WTC11 (cell line): ENCODE results near the gene ROR2. TPM values are rescaled to one million over a fixed set of nuclear protein-coding genes. Genes with fewer than 3 reads are reported as not detected.

ENCODE experiments used
- ATAC-seq: fragments of 200-7000 bp; cut with Tn5 transposase; 2 replicates; pipeline ENCODE4 v1.10.0; 2021; ENCODE audit warnings: mild to moderate bottlenecking, moderate library complexity
- CTCF ChIA-PET: fragments of 300-600 bp; sonication (Branson Sonifier 250); formaldehyde crosslinking; loops from one replicate; lab custom pipeline; 2021; ENCODE audit warnings: antibody characterized with exemption; lab: Charles Lee
- POLR2A ChIA-PET: fragments of 350-600 bp; sonication (Branson Sonifier 250); formaldehyde crosslinking; loops from one replicate; lab custom pipeline; 2021; ENCODE audit warnings: antibody characterized with exemption; lab: Charles Lee
- DNase-seq: peaks from one replicate; pipeline ENCODE4 v3.0.0; 2021; ENCODE audit warnings: low spot score
- H3K27ac Mint-ChIP-seq: 2 replicates; pipeline ENCODE4 v1.8.0; 2021; ENCODE audit warnings: mixed read lengths
- H3K27me3 Mint-ChIP-seq: 2 replicates; pipeline ENCODE4 v1.8.0; 2021; ENCODE audit warnings: low read depth, mild to moderate bottlenecking, moderate library complexity, mixed read lengths
- H3K36me3 Mint-ChIP-seq: 2 replicates; pipeline ENCODE4 v1.8.0; 2021; ENCODE audit warnings: mixed read lengths
- H3K4me1 Mint-ChIP-seq: 2 replicates; pipeline ENCODE4 v1.8.0; 2022; ENCODE audit warnings: mixed read lengths
- H3K4me3 Mint-ChIP-seq: 2 replicates; pipeline ENCODE4 v1.8.0; 2021; ENCODE audit warnings: mild to moderate bottlenecking, moderate library complexity, mixed read lengths
- H3K9me3 Mint-ChIP-seq: 2 replicates; pipeline ENCODE4 v1.8.0; 2021; ENCODE audit warnings: mixed read lengths
- ARID4B ChIP-seq: sonication (generic); formaldehyde crosslinking; IDR thresholded peaks from 2 replicates; pipeline ENCODE4 v1.8.0; 2023; ENCODE audit warnings: missing genetic modification reagents, mild to moderate bottlenecking, borderline replicate concordance
- ATF1 ChIP-seq: sonication (generic); formaldehyde crosslinking; IDR thresholded peaks from 2 replicates; pipeline ENCODE4 v1.8.1; 2023; ENCODE audit warnings: mild to moderate bottlenecking, moderate library complexity, missing genetic modification reagents
- CBFB ChIP-seq: sonication (generic); formaldehyde crosslinking; IDR thresholded peaks from 2 replicates; pipeline ENCODE4 v1.8.1; 2022; ENCODE audit warnings: mild to moderate bottlenecking, low read depth, missing genetic modification reagents
- CDX4 ChIP-seq: fragments of 250-450 bp; sonication (Bioruptor Pico); IDR thresholded peaks from 2 replicates; pipeline ENCODE4 v1.9.0; 2021; ENCODE audit warnings: moderate library complexity, mild to moderate bottlenecking, inconsistent platforms, borderline replicate concordance
- ETV6 ChIP-seq: sonication (generic); formaldehyde crosslinking; IDR thresholded peaks from 2 replicates; pipeline ENCODE4 v1.8.1; 2022; ENCODE audit warnings: mild to moderate bottlenecking, missing genetic modification reagents
- KAT7 ChIP-seq: sonication (generic); formaldehyde crosslinking; IDR thresholded peaks from 2 replicates; pipeline ENCODE4 v1.8.1; 2023; ENCODE audit warnings: missing genetic modification reagents, mild to moderate bottlenecking, borderline replicate concordance
- MLX ChIP-seq: sonication (generic); formaldehyde crosslinking; IDR thresholded peaks from 2 replicates; pipeline ENCODE4 v1.8.1; 2023; ENCODE audit warnings: mild to moderate bottlenecking, missing genetic modification reagents, moderate library complexity
- NFE2L1 ChIP-seq: sonication (generic); formaldehyde crosslinking; IDR thresholded peaks from 2 replicates; pipeline ENCODE4 v1.8.1; 2023; ENCODE audit warnings: missing genetic modification reagents
- NFYB ChIP-seq: sonication (generic); formaldehyde crosslinking; conservative IDR thresholded peaks from 2 replicates; pipeline ENCODE4 v1.8.0; 2022; ENCODE audit warnings: low read depth, missing genetic modification reagents
- PRRX2 ChIP-seq: fragments of 250-450 bp; sonication (Bioruptor Pico); IDR thresholded peaks from 2 replicates; pipeline ENCODE4 v1.8.0; 2021; ENCODE audit warnings: mild to moderate bottlenecking
- TEAD1 ChIP-seq: sonication (generic); formaldehyde crosslinking; IDR thresholded peaks from 2 replicates; pipeline ENCODE4 v1.8.0; 2022; ENCODE audit warnings: mild to moderate bottlenecking, missing genetic modification reagents
- TP53 ChIP-seq: sonication (generic); formaldehyde crosslinking; IDR thresholded peaks from 2 replicates; pipeline ENCODE4 v1.8.1; 2023; ENCODE audit warnings: mild to moderate bottlenecking, missing genetic modification reagents
- ZNF232 ChIP-seq: sonication (generic); formaldehyde crosslinking; IDR thresholded peaks from 2 replicates; pipeline ENCODE4 v1.8.0; 2022; ENCODE audit warnings: mild to moderate bottlenecking, missing genetic modification reagents
- ZNF263 ChIP-seq: sonication (generic); formaldehyde crosslinking; IDR thresholded peaks from 2 replicates; pipeline ENCODE4 v1.8.1; 2022; ENCODE audit warnings: low read depth, mild to moderate bottlenecking, moderate library complexity, missing genetic modification reagents
- ZNF423 ChIP-seq: fragments of 250-450 bp; sonication (Bioruptor Pico); IDR thresholded peaks from 2 replicates; pipeline ENCODE4 v2.1.2; 2022; ENCODE audit warnings: mild to moderate bottlenecking, moderate library complexity
- ZNF532 ChIP-seq: fragments of 250-450 bp; sonication (Bioruptor Pico); IDR thresholded peaks from 2 replicates; pipeline ENCODE4 v1.9.0; 2021; ENCODE audit warnings: mild to moderate bottlenecking, borderline replicate concordance
- total RNA-seq: library from RNA; stranded (reverse); gene quantifications from 3 replicates; pipeline ENCODE4 v1.2.3, GENCODE V29; 2021

ROR2 gene
- total RNA-seq, 1 experiment from 2014 or later = 19.8 TPM

- Mint-ChIP-seq H3K27me3 (peaks cover 26% of the 10 kb centered on the region), H3K4me3 (no peak overlapping the region), H3K36me3 (no peaks in the 10 kb centered on the region; the same call in 1 of the 2 replicates), H3K4me1 (peaks cover 37% of the 10 kb centered on the region), H3K27ac (no peak overlapping the region), H3K9me3 (peaks cover 3% of the 10 kb centered on the region; the same call in 1 of the 2 replicates)
- POLR2A ChIA-PET = no interaction called here
- ATAC-seq (no peak), DNase-seq (no peak)
- CTCF ChIA-PET = interaction anchor here (0.6 to 0.8 kb wide), 2 partner anchors 28 to 31 kb away, joined by 3 to 4 read pairs; no protein-coding TSS in a partner anchor
- TF ChIP-seq KAT7 (CRISPR knock-in tag) (no peak), PRRX2 (CRISPR knock-in tag) (no peak), CDX4 (CRISPR knock-in tag) (no peak), TP53 (CRISPR knock-in tag) (no peak), ETV6 (no peak), MLX (CRISPR knock-in tag) (no peak)
Observed at GRCh38 chr9:91917436-91917835, 32.6 kb downstream of the ROR2 start.

- Mint-ChIP-seq H3K4me3 (no peak overlapping the region), H3K27ac (no peak overlapping the region), H3K4me1 (peaks cover 24% of the 10 kb centered on the region), H3K9me3 (peaks cover 3% of the 10 kb centered on the region; the same call in 1 of the 2 replicates), H3K36me3 (no peaks in the 10 kb centered on the region; the same call in 1 of the 2 replicates), H3K27me3 (peaks cover 22% of the 10 kb centered on the region)
- no peak for DNase-seq
- ATAC-seq = no peak
- TF ChIP-seq NFYB (CRISPR knock-in tag) (peak; percentile 50), ZNF232 (CRISPR knock-in tag) (no peak)
- ChIA-PET POLR2A (interaction anchor here (0.5 kb wide), 1 partner anchor 324 kb away, joined by 4 read pairs; no protein-coding TSS in a partner anchor), CTCF (interaction anchor here (1.8 kb wide), 1 partner anchor 34 kb away, joined by 5 read pairs; the partner anchor contains the start of gene ROR2)
Observed at GRCh38 chr9:91915524-91916263, 34.3 kb downstream of the ROR2 start.

GRCh38 chr9:91914937-91915336 is 35.1 kb downstream of the ROR2 start:
- DNase-seq = no peak
- ChIA-PET CTCF (interaction anchor here (1.7 to 1.8 kb wide), 2 partner anchors 35 to 39 kb away, joined by 5 read pairs; partner anchors contain the start of gene ROR2), POLR2A (interaction anchor here (0.6 kb wide), 1 partner anchor 24 kb away, joined by 3 read pairs; no protein-coding TSS in a partner anchor)
- Mint-ChIP-seq H3K27ac (no peak overlapping the region), H3K4me3 (no peak overlapping the region), H3K4me1 (peaks cover 17% of the 10 kb centered on the region), H3K27me3 (peaks cover 14% of the 10 kb centered on the region), H3K9me3 (peaks cover 3% of the 10 kb centered on the region; the same call in 1 of the 2 replicates), H3K36me3 (no peaks in the 10 kb centered on the region; the same call in 1 of the 2 replicates)
- no peak for ATAC-seq
- TF ChIP-seq ZNF423 (CRISPR knock-in tag) (no peak), ARID4B (CRISPR knock-in tag) (no peak), TEAD1 (no peak), ZNF263 (CRISPR knock-in tag) (no peak), CDX4 (CRISPR knock-in tag) (no peak), NFYB (CRISPR knock-in tag) (no peak), CBFB (CRISPR knock-in tag) (no peak), ZNF532 (CRISPR knock-in tag) (no peak), ATF1 (no peak), NFE2L1 (CRISPR knock-in tag) (no peak)
